OCI-LY7 (cell line): ENCODE measurements around the gene VARS2. TPM values are rescaled to one million over a fixed set of nuclear protein-coding genes. Genes with fewer than 3 reads are reported as not detected.

Source experiments
- BruUV-seq: library from RNA; stranded (reverse); fragments of 400-500 nt; replicated peaks from 2 replicates; lab custom pipeline; 2021; lab: Mats Ljungman, UMichigan
- CTCF ChIA-PET: fragments of 300-600 bp; sonication (Branson Sonifier 250); formaldehyde crosslinking; loops from one replicate; lab custom pipeline; 2022; ENCODE audit warnings: antibody characterized with exemption; ENCODE audit not compliant: unreplicated experiment; lab: Charles Lee
- POLR2A ChIA-PET: fragments of 300-600 bp; sonication (Branson Sonifier 250); formaldehyde crosslinking; loops from one replicate; lab custom pipeline; 2022; ENCODE audit warnings: antibody characterized with exemption; lab: Charles Lee
- DNase-seq: peaks from one replicate; pipeline ENCODE4 v3.0.0-alpha.2; 2015; ENCODE audit warnings: low spot score
- H2AFZ ChIP-seq: fragments of 200-600 bp; sonication (generic), shearing (Covaris generic); 2 replicates; pipeline ENCODE4 v1.6.1; 2014; ENCODE audit warnings: mild to moderate bottlenecking, antibody characterized with exemption, low read length, moderate library complexity
- H3K27ac ChIP-seq: fragments of 200-600 bp; sonication (generic); 2 replicates; pipeline ENCODE4 v1.5.1; 2014; ENCODE audit warnings: mixed run types, low read depth, mild to moderate bottlenecking, moderate library complexity, low read length, inconsistent platforms; ENCODE audit not compliant: poor library complexity, severe bottlenecking
- H3K36me3 ChIP-seq: fragments of 200-600 bp; sonication (generic); 2 replicates; pipeline ENCODE4 v1.6.1; 2014; ENCODE audit warnings: mild to moderate bottlenecking, antibody characterized with exemption, low read length, moderate library complexity, mixed read lengths; ENCODE audit not compliant: insufficient read depth
- H3K4me1 ChIP-seq: fragments of 200-600 bp; sonication (generic); 2 replicates; pipeline ENCODE4 v1.5.1; 2014; ENCODE audit warnings: mild to moderate bottlenecking, low read length; ENCODE audit not compliant: insufficient read depth, poor library complexity, severe bottlenecking
- H3K4me2 ChIP-seq: fragments of 200-600 bp; sonication (generic); 2 replicates; pipeline ENCODE4 v1.6.1; 2014; ENCODE audit warnings: mild to moderate bottlenecking, low read length
- H3K4me3 ChIP-seq: fragments of 200-600 bp; sonication (generic); 2 replicates; pipeline ENCODE4 v1.5.1; 2014; ENCODE audit warnings: mild to moderate bottlenecking, low read depth, low read length; ENCODE audit not compliant: poor library complexity, severe bottlenecking
- H3K79me2 ChIP-seq: fragments of 200-600 bp; sonication (generic); 2 replicates; pipeline ENCODE4 v1.6.1; 2016; ENCODE audit warnings: low read depth, mild to moderate bottlenecking, low read length, moderate library complexity, mixed read lengths; ENCODE audit not compliant: insufficient read depth
- H3K9me2 ChIP-seq: fragments of 200-600 bp; sonication (generic); 2 replicates; pipeline ENCODE4 v1.6.1; 2016; ENCODE audit warnings: mild to moderate bottlenecking, low read length, mixed read lengths; ENCODE audit not compliant: insufficient read depth
- H3K9me3 ChIP-seq: fragments of 200-600 bp; sonication (generic); 2 replicates; pipeline ENCODE4 v1.6.1; 2014; ENCODE audit warnings: mild to moderate bottlenecking, mixed run types, low read length, mixed read lengths
- H4K20me1 ChIP-seq: fragments of 200-600 bp; sonication (generic); 2 replicates; pipeline ENCODE4 v1.6.1; 2014; ENCODE audit warnings: mild to moderate bottlenecking, antibody characterized with exemption, low read length, moderate library complexity, mixed read lengths; ENCODE audit not compliant: insufficient read depth
- CTCF ChIP-seq: fragments of 200-600 bp; sonication (generic); conservative IDR thresholded peaks from 2 replicates; pipeline ENCODE4 v1.5.1; 2014; ENCODE audit warnings: mild to moderate bottlenecking, antibody characterized with exemption, low read length, moderate library complexity, mixed read lengths
- EZH2phosphoT487 ChIP-seq: fragments of 200-600 bp; sonication (generic); IDR thresholded peaks from 2 replicates; pipeline ENCODE4 v1.6.1; 2018; ENCODE audit warnings: low read depth, borderline replicate concordance, mild to moderate bottlenecking, mixed run types, antibody characterized with exemption, low read length, moderate library complexity, mixed read lengths
- intact Hi-C: fragments of 100-400 bp; cut with micrococcal nuclease; formaldehyde crosslinking; loops from one replicate; pipeline ENCODE4 v1.10.0; 2022; ENCODE audit not compliant: unreplicated experiment
- total RNA-seq, 2 experiments: library from RNA; depleted of rRNA in 1 of 2; stranded (reverse); fragments of >200 nt in 1 of 2; shearing (Covaris generic) in 1 of 2; gene quantifications; 2 replicates each; pipeline ENCODE4 v1.2.3, GENCODE V29; 2014 to 2022

VARS2 gene
- total RNA-seq, 2 experiments from 2014 or later: 81.8 to 98.9 TPM

- no peak overlapping the region for H3K27ac ChIP-seq
- no peak for DNase-seq
- H3K79me2 ChIP-seq: peaks cover 9% of the 10 kb centered on the region; the same call in 1 of the 2 replicates
- H3K4me3 ChIP-seq: peak overlapping the region; percentile 76
- H3K4me2 ChIP-seq: peak overlapping the region; percentile 98
- no TSS peak for BruUV-seq
- POLR2A ChIA-PET: interaction anchor here (0.7 to 1.4 kb wide), 4 partner anchors 9 to 191 kb away, joined by 3 to 5 read pairs (median 4); no protein-coding TSS in a partner anchor
- H4K20me1 ChIP-seq: no peaks in the 10 kb centered on the region
- TF ChIP-seq EZH2phosphoT487: no peak
- TF ChIP-seq CTCF: no peak
- H3K9me2 ChIP-seq: no peaks in the 10 kb centered on the region
- no peaks in the 10 kb centered on the region for H3K9me3 ChIP-seq
- H2AFZ ChIP-seq: peak overlapping the region; percentile 56; the same call in 1 of the 2 replicates
- H3K4me1 ChIP-seq: peaks cover 29% of the 10 kb centered on the region
- intact Hi-C loops: loop anchor here (1.0 to 2.0 kb wide), 3 partner anchors 29 to 173 kb away; partner anchors contain the start of gene DDR1
- CTCF ChIA-PET: interaction anchor here (2.3 kb wide), 1 partner anchor 157 kb away, joined by 7 read pairs; no protein-coding TSS in a partner anchor
- H3K36me3 ChIP-seq: peaks cover 66% of the 10 kb centered on the region
These were observed 340 bp upstream of the VARS2 start for GRCh38 chr6:30913721-30914075.

GRCh38 chr6:30914854-30915590 lies 984 bp downstream of the VARS2 start:
- peak overlapping the region; percentile 56; the same call in 1 of the 2 replicates for H2AFZ ChIP-seq
- ChIA-PET POLR2A (interaction anchor here (0.7 to 1.4 kb wide), 4 partner anchors 10 to 182 kb away, joined by 4 to 5 read pairs (median 4); no protein-coding TSS in a partner anchor), CTCF (interaction anchor here (0.8 to 2.3 kb wide), 4 partner anchors 9 to 156 kb away, joined by 3 to 7 read pairs (median 4); no protein-coding TSS in a partner anchor)
- H3K79me2 ChIP-seq: peaks cover 5% of the 10 kb centered on the region; the same call in 1 of the 2 replicates
- H3K4me1 ChIP-seq: peaks cover 22% of the 10 kb centered on the region
- H4K20me1 ChIP-seq: no peaks in the 10 kb centered on the region
- intact Hi-C loops: loop anchor here (1.0 to 2.0 kb wide), 3 partner anchors 30 to 172 kb away; partner anchors contain the start of gene DDR1
- TF ChIP-seq EZH2phosphoT487 (no peak), CTCF (no peak)
- BruUV-seq: no TSS peak
- H3K4me2 ChIP-seq: peak overlapping the region; percentile 98
- H3K9me2 ChIP-seq: no peaks in the 10 kb centered on the region
- DNase-seq: peak; percentile 35
- H3K27ac ChIP-seq: peak overlapping the region; percentile 63
- no peaks in the 10 kb centered on the region for H3K9me3 ChIP-seq
- H3K36me3 ChIP-seq: peaks cover 70% of the 10 kb centered on the region
- H3K4me3 ChIP-seq: peak overlapping the region; percentile 76
